Cardiac muscle cell (in vitro differentiated cells and primary cell): Measurements from ENCODE around the gene KNTC1. TPM values are rescaled to one million over a fixed set of nuclear protein-coding genes. Genes with fewer than 3 reads are reported as not detected.
"Not testable (repeated sequence)": the region's sequence is repeated elsewhere in the genome, so short reads cannot be mapped to it uniquely, and the experiment has no call there.

Experiments used
- DNase-seq, 2 donors: peaks; one replicate each; pipeline versions ENCODE4 v3.0.0 to v3.0.0-alpha.2; 2010 to 2017; ENCODE audit warnings: low read depth in 1 of 2, low spot score in 1 of 2
- H3K27ac ChIP-seq: fragments of 200-600 bp; sonication (generic); 2 replicates; pipeline ENCODE4 v1.5.1; 2016
- H3K27me3 ChIP-seq: fragments of 200-600 bp; sonication (generic); 2 replicates; pipeline ENCODE4 v1.6.0; 2016; ENCODE audit warnings: control low read depth
- H3K36me3 ChIP-seq: fragments of 200-600 bp; sonication (generic); 2 replicates; pipeline ENCODE4 v1.5.1; 2016; ENCODE audit warnings: control low read depth
- H3K4me1 ChIP-seq: fragments of 200-600 bp; sonication (generic); 2 replicates; pipeline ENCODE4 v1.8.1; 2017; ENCODE audit warnings: low read depth, mild to moderate bottlenecking, mixed run types
- H3K4me3 ChIP-seq: fragments of 200-600 bp; sonication (generic); 2 replicates; pipeline ENCODE4 v1.5.1; 2016; ENCODE audit warnings: mild to moderate bottlenecking
- H3K9me3 ChIP-seq: fragments of 200-600 bp; sonication (generic); 2 replicates; pipeline ENCODE4 v1.5.1; 2017; ENCODE audit warnings: low read depth, mild to moderate bottlenecking, control low read depth
- CTCF ChIP-seq: IDR thresholded peaks from 2 replicates; pipeline ENCODE4 v1.5.1; 2012; ENCODE audit warnings: low read depth, mild to moderate bottlenecking, low read length
- polyA plus RNA-seq: library from polyadenylated mRNA; unstranded; fragments of >200 nt; fragmentation: Nextera tagmentation; extraction: Ambion mirVana; gene quantifications from 2 replicates; pipeline ENCODE4 v1.2.1, GENCODE V29; 2016
- total RNA-seq: library from RNA; depleted of rRNA; stranded (reverse); fragments of >200 nt; gene quantifications from 2 replicates; pipeline ENCODE4 v1.2.3, GENCODE V29; 2016

The KNTC1 gene
- total and polyA plus RNA-seq, 2 experiments from 2014 or later, result 18.1 to 24.3 TPM

GRCh38 chr12:122571821-122572220 lies 44.8 kb downstream of the KNTC1 start:
- TF ChIP-seq CTCF, result no peak
- Histone ChIP-seq H3K9me3 (no peaks in the 10 kb centered on the region), H3K4me1 (no peaks in the 10 kb centered on the region), H3K27me3 (no peaks in the 10 kb centered on the region), H3K4me3 (no peak overlapping the region), H3K27ac (no peak overlapping the region), H3K36me3 (peaks cover 23% of the 10 kb centered on the region)
- DNase-seq, result no peak

GRCh38 chr12:122583294-122583693 lies 56.2 kb downstream of the KNTC1 start:
- H3K4me1 ChIP-seq, result not testable (repeated sequence)
- H3K36me3 ChIP-seq, result peaks cover 28% of the 10 kb centered on the region

GRCh38 chr12:122584177-122584863 lies 57.3 kb downstream of the KNTC1 start:
- DNase-seq, result no peak
- H3K4me3 ChIP-seq, result no peak overlapping the region
- no peaks in the 10 kb centered on the region for H3K27me3 ChIP-seq
- H3K9me3 ChIP-seq, result no peaks in the 10 kb centered on the region
- no peaks in the 10 kb centered on the region for H3K4me1 ChIP-seq
- no peak overlapping the region for H3K27ac ChIP-seq
- TF ChIP-seq CTCF, result no peak
- H3K36me3 ChIP-seq, result peaks cover 28% of the 10 kb centered on the region

More at GRCh38 chr12:122583294-122583693, 56.2 kb downstream of the KNTC1 start:
- H3K27ac ChIP-seq, H3K9me3 ChIP-seq, H3K4me3 ChIP-seq, DNase-seq, H3K27me3 ChIP-seq: not testable (repeated sequence)

- no peaks in the 10 kb centered on the region for H3K9me3 ChIP-seq
- DNase-seq, result no peak
- H3K4me1 ChIP-seq, result no peaks in the 10 kb centered on the region
- peaks cover 20% of the 10 kb centered on the region for H3K36me3 ChIP-seq
- no peak overlapping the region for H3K4me3 ChIP-seq
- H3K27me3 ChIP-seq, result no peaks in the 10 kb centered on the region
- no peak for TF ChIP-seq CTCF
- H3K27ac ChIP-seq, result no peak overlapping the region
Observed at GRCh38 chr12:122590990-122591389, 63.9 kb downstream of the KNTC1 start.

GRCh38 chr12:122591966-122592365 lies 64.9 kb downstream of the KNTC1 start:
- peaks cover 17% of the 10 kb centered on the region for H3K36me3 ChIP-seq
- not testable (repeated sequence) for H3K27ac ChIP-seq, H3K27me3 ChIP-seq, H3K9me3 ChIP-seq, DNase-seq, H3K4me1 ChIP-seq, H3K4me3 ChIP-seq

GRCh38 chr12:122592543-122592942 lies 65.5 kb downstream of the KNTC1 start:
- not testable (repeated sequence) for H3K4me3 ChIP-seq, DNase-seq, H3K4me1 ChIP-seq, H3K9me3 ChIP-seq, H3K27ac ChIP-seq, H3K27me3 ChIP-seq
- peaks cover 17% of the 10 kb centered on the region for H3K36me3 ChIP-seq

GRCh38 chr12:122593910-122594309 lies 66.9 kb downstream of the KNTC1 start:
- Histone ChIP-seq H3K4me3 (no peak overlapping the region), H3K36me3 (peaks cover 13% of the 10 kb centered on the region), H3K4me1 (no peaks in the 10 kb centered on the region), H3K27me3 (no peaks in the 10 kb centered on the region), H3K27ac (no peak overlapping the region), H3K9me3 (no peaks in the 10 kb centered on the region)
- DNase-seq, result no peak
- no peak for TF ChIP-seq CTCF
